ENCODE results near the gene ZNF791.

GRCh38 chr19:12642506-12642905 is 31.8 kb downstream of the ZNF791 start:
- TF ChIP-seq RAD21 (IDR thresholded peaks at IDR 0.05; ENCODE audit: low read depth) (no peak), EP300 (IDR thresholded peaks at IDR 0.05; ENCODE audit: borderline replicate concordance) (no peak), FOXM1 (IDR thresholded peaks at IDR 0.05; ENCODE audit: borderline replicate concordance, low read depth) (no peak), MAX (IDR thresholded peaks at IDR 0.05) (no peak), EGR1 (IDR thresholded peaks at IDR 0.05) (no peak), YY1 (IDR thresholded peaks at IDR 0.05; ENCODE audit: low read depth) (no peak), CREB1 (IDR thresholded peaks at IDR 0.05; ENCODE audit: low read depth) (no peak), TCF12 (IDR thresholded peaks at IDR 0.05; ENCODE audit: low read depth) (no peak), REST (IDR thresholded peaks at IDR 0.05; ENCODE audit: low read depth) (no peak), NFIC (IDR thresholded peaks at IDR 0.05) (no peak), USF1 (IDR thresholded peaks at IDR 0.05) (no peak), ZBTB7A (IDR thresholded peaks at IDR 0.05; ENCODE audit: low read depth) (no peak), TAF1 (IDR thresholded peaks at IDR 0.05; ENCODE audit: low read depth) (no peak)
